OCI-LY3 (cell line): ENCODE measurements around the gene CXorf65.

Experiments
- CTCF ChIP-seq: fragments of 200-600, 300-600 bp; sonication (generic); IDR thresholded peaks from 2 replicates; pipeline ENCODE4 v1.5.1; 2014; ENCODE audit warnings: antibody characterized with exemption, low read length, low read depth
- EZH2phosphoT487 ChIP-seq: fragments of 200-600 bp; shearing (Covaris generic); IDR thresholded peaks from 2 replicates; pipeline ENCODE4 v1.6.1; 2018; ENCODE audit warnings: antibody characterized with exemption, mixed run types, low read depth

- TF ChIP-seq CTCF (no peak), EZH2phosphoT487 (no peak)
Observed at GRCh38 chrX:71081330-71082123, 25.0 kb downstream of the CXorf65 start.
